ENCODE results near the gene GAPVD1.

- TF ChIP-seq CTCF (IDR thresholded peaks at IDR 0.05) (no peak), POLR2A (IDR thresholded peaks at IDR 0.05) (no peak)
These were observed 117.6 kb downstream of the GAPVD1 start for GRCh38 chr9:125379208-125379607.
